Measurements from ENCODE around the gene CUEDC1. TPM values are rescaled to one million over a fixed set of nuclear protein-coding genes. Genes with fewer than 3 reads are reported as not detected.
A peak's percentile ranks its signal among the peaks of the same experiment; 100 is the strongest.

CUEDC1 gene
- total and polyA plus RNA-seq, 2 donors (not counting 1 experiment from before 2014, with no cell fraction given) = 0.57 TPM; not detected in 1

DNA sequence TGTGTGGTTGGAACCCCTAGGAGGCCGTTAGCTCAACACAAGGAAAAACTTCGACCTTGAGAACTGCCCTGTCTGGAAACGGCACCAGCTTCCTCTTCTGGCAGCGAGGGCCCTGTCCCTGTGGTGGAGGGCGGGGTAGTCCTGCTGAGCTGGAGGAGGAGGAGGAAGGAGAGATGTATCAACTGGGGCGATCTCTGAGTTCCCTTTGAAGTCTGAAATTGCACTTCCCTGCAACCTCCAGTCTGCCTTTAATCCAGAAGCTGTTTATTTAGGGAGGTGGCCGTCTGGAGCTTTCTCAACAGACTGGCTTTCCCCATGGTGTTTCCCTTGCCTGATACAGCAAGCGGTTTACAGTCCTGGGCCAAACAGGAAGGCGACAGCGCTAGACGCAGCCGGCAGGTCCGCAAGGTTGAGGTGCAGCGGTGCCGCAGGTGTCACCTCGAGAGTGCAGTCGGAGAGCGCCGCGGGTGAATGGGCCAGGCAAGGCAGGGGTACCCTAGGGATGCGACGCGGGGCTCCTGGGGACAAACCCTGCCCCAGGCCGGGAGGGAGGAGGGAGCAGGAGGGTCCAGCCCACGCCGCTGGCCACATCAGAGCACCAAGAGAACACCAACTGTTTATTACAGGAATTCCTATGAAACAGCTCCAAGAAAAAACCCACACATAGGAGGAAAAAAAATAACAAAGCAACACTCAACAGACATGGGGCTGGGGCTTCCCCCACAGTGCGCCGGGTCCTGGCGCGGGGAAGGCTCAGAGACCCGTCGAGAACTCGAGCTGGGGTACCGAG, 94.0 kb downstream of the CUEDC1 start:
- H2AFZ ChIP-seq (ENCODE audit: insufficient read depth, low read depth, low read length, poor library complexity, severe bottlenecking) = peak overlapping the region; percentile 52
- H3K79me2 ChIP-seq (ENCODE audit: control insufficient read depth, insufficient read depth, low read length) = no peaks in the 10 kb centered on the region
- ATAC-seq (ENCODE audit: low read depth) (peak; percentile 60), DNase-seq (peak; percentile 62)
- TF ChIP-seq, protein P1, sequence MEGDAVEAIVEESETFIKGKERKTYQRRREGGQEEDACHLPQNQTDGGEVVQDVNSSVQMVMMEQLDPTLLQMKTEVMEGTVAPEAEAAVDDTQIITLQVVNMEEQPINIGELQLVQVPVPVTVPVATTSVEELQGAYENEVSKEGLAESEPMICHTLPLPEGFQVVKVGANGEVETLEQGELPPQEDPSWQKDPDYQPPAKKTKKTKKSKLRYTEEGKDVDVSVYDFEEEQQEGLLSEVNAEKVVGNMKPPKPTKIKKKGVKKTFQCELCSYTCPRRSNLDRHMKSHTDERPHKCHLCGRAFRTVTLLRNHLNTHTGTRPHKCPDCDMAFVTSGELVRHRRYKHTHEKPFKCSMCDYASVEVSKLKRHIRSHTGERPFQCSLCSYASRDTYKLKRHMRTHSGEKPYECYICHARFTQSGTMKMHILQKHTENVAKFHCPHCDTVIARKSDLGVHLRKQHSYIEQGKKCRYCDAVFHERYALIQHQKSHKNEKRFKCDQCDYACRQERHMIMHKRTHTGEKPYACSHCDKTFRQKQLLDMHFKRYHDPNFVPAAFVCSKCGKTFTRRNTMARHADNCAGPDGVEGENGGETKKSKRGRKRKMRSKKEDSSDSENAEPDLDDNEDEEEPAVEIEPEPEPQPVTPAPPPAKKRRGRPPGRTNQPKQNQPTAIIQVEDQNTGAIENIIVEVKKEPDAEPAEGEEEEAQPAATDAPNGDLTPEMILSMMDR (IDR thresholded peaks at IDR 0.05) = no peak
- CTCF ChIA-PET = interaction anchor here (1.0 to 18.1 kb wide), 10 partner anchors 8 to 250 kb away, joined by 3 to 468 read pairs (median 16); partner anchors contain the start of genes MRPS23 and VEZF1
- peak overlapping the region; percentile 11 for H3K27ac Mint-ChIP-seq
- H3K9ac ChIP-seq (ENCODE audit: low read length) = peak overlapping the region; percentile 56
- H3K4me3 Mint-ChIP-seq = peak overlapping the region; percentile 90
- POLR2A ChIA-PET = interaction anchor here (0.7 to 1.7 kb wide), 2 partner anchors 11 to 791 kb away, joined by 3 to 5 read pairs; partner anchors contain the start of gene MRPS23
- H3K27ac ChIP-seq (ENCODE audit: low read length in 2 of 2) = no peak overlapping the region
- under 1% methylated on average over 28 of the region's 34 CpGs for WGBS (ENCODE audit: insufficient coverage)
- no peaks in the 10 kb centered on the region for H4K20me1 ChIP-seq (ENCODE audit: control insufficient read depth, insufficient read depth, low read length, poor library complexity, severe bottlenecking)
- peaks cover 17 to 20% of the 10 kb centered on the region in 2 donors for H3K4me1 ChIP-seq (ENCODE audit: control insufficient read depth in 2 of 2, insufficient read depth in 2 of 2, low read length in 2 of 2)
- H3K4me2 ChIP-seq (replicated peaks; ENCODE audit: low read depth, low read length, poor library complexity, severe bottlenecking) = peak overlapping the region; percentile 80
- peaks cover 23% of the 10 kb centered on the region for H3K27me3 Mint-ChIP-seq
- peaks cover 0 to 51% (median 19%) of the 10 kb centered on the region in 4 experiments for H3K27me3 ChIP-seq (replicated peaks in 1 of 4; ENCODE audit: control extremely low read depth in 1 of 4, control insufficient read depth in 3 of 4, insufficient read depth in 4 of 4, low read length in 3 of 4)
- H3K9me3 ChIP-seq (ENCODE audit: control extremely low read depth in 1 of 3, control insufficient read depth in 2 of 3, insufficient read depth in 1 of 3, low read length in 2 of 3) = peaks cover 0 to 4% (median 0%) of the 10 kb centered on the region in 3 donors
- no peaks in the 10 kb centered on the region for H3K36me3 ChIP-seq (replicated peaks in 1 of 2; ENCODE audit: control extremely low read depth in 1 of 2, control insufficient read depth in 1 of 2, extremely low read depth in 1 of 2, insufficient read depth in 2 of 2, low read length in 1 of 2)
- H3K9me3 Mint-ChIP-seq (ENCODE audit: insufficient read depth) = no peaks in the 10 kb centered on the region
- intact Hi-C loops (cut with micrococcal nuclease) = no loop called here
- H3K4me1 Mint-ChIP-seq = peaks cover 16% of the 10 kb centered on the region
- peak overlapping the region; percentile 3 to 59 (median 39) for H3K4me3 ChIP-seq (ENCODE audit: control extremely low read depth in 1 of 5, extremely low read depth in 1 of 5, insufficient read depth in 1 of 5, low read depth in 2 of 5, low read length in 4 of 5)

DNA sequence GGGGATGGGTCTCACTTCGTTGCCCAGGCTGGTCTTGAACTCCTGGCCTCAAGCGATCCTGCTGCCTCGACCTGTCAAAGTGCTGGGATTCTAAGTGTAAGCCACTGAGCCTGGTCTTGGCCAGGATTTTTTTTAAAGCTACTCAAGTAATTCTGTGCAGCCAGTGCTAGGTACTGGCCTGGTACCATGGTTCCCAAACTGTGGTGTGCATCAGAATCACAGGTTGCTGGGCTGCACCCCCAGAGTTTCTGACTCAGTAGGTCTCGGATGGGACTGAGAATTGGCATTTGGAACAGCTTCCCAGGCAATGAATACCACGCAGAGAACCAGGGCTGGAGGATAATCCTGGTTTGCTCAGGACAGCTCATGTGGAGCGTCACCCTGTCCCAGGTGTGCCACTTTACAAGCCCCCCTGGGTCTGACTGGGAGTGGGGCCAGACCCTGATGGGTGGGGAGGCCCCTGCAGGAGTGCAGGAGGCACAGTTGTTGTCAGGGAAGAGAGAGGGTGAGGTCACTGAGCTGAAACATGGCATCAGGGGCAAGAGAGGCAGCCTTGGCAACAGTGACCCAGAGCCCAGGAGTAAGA, 94.7 kb downstream of the CUEDC1 start:
- H3K4me3 ChIP-seq (ENCODE audit: control extremely low read depth in 1 of 5, extremely low read depth in 1 of 5, insufficient read depth in 1 of 5, low read depth in 2 of 5, low read length in 4 of 5) = peak overlapping the region in 1 of 5 experiments; percentile 59
- Mint-ChIP-seq H3K9me3 (ENCODE audit: insufficient read depth) (no peaks in the 10 kb centered on the region), H3K4me1 (peaks cover 14% of the 10 kb centered on the region), H3K27me3 (peaks cover 23% of the 10 kb centered on the region), H3K4me3 (peak overlapping the region; percentile 90), H3K27ac (no peak overlapping the region)
- no peak for TF ChIP-seq EZH2 (IDR thresholded peaks at IDR 0.05; ENCODE audit: borderline replicate concordance, insufficient read depth, low read depth, low read length, poor library complexity, severe bottlenecking)
- TF ChIP-seq, protein P1 (IDR thresholded peaks at IDR 0.05) = no peak
- peaks cover 0 to 4% (median 0%) of the 10 kb centered on the region in 3 donors for H3K9me3 ChIP-seq (ENCODE audit: control extremely low read depth in 1 of 3, control insufficient read depth in 2 of 3, insufficient read depth in 1 of 3, low read length in 2 of 3)
- WGBS (ENCODE audit: insufficient coverage) = 90% methylated on average over 6 of the region's 6 CpGs
- CTCF ChIA-PET = interaction anchor here (1.0 to 18.1 kb wide), 14 partner anchors 9 to 251 kb away, joined by 3 to 468 read pairs (median 10); partner anchors contain the start of genes MRPS23 and VEZF1
- H2AFZ ChIP-seq (ENCODE audit: insufficient read depth, low read depth, low read length, poor library complexity, severe bottlenecking) = peak overlapping the region; percentile 52
- H3K4me1 ChIP-seq (ENCODE audit: control insufficient read depth in 2 of 2, insufficient read depth in 2 of 2, low read length in 2 of 2) = peaks cover 17 to 20% of the 10 kb centered on the region in 2 donors
- H3K27ac ChIP-seq (ENCODE audit: low read length in 2 of 2) = no peak overlapping the region
- H3K9ac ChIP-seq (ENCODE audit: low read length) = peak overlapping the region; percentile 56
- H3K4me2 ChIP-seq (replicated peaks; ENCODE audit: low read depth, low read length, poor library complexity, severe bottlenecking) = peak overlapping the region; percentile 80
- H3K79me2 ChIP-seq (ENCODE audit: control insufficient read depth, insufficient read depth, low read length) = no peaks in the 10 kb centered on the region
- H3K27me3 ChIP-seq (replicated peaks in 1 of 4; ENCODE audit: control extremely low read depth in 1 of 4, control insufficient read depth in 3 of 4, insufficient read depth in 4 of 4, low read length in 3 of 4) = peaks cover 0 to 55% (median 19%) of the 10 kb centered on the region in 4 experiments
- no peaks in the 10 kb centered on the region for H4K20me1 ChIP-seq (ENCODE audit: control insufficient read depth, insufficient read depth, low read length, poor library complexity, severe bottlenecking)
- POLR2A ChIA-PET = interaction anchor here (0.6 to 1.7 kb wide), 2 partner anchors 10 to 20 kb away, joined by 4 to 5 read pairs; partner anchors contain the start of gene MRPS23
- no peak for DNase-seq
- intact Hi-C loops (cut with micrococcal nuclease) = no loop called here
- H3K36me3 ChIP-seq (replicated peaks in 1 of 2; ENCODE audit: control extremely low read depth in 1 of 2, control insufficient read depth in 1 of 2, extremely low read depth in 1 of 2, insufficient read depth in 2 of 2, low read length in 1 of 2) = no peaks in the 10 kb centered on the region
- ATAC-seq (ENCODE audit: low read depth) = no peak

Data from B cell (primary cell).